Activated CD8-positive, alpha-beta T cell treated with anti-CD3 and anti-CD28 coated beads for 36 hours (primary cell): ENCODE results near the gene P2RX3. TPM values are rescaled to one million over a fixed set of nuclear protein-coding genes. Genes with fewer than 3 reads are reported as not detected.
"Not testable (repeated sequence)": the region's sequence is repeated elsewhere in the genome, so short reads cannot be mapped to it uniquely, and the experiment has no call there.

Source experiments
- ATAC-seq: fragments of 200-7000 bp; cut with Tn5 transposase; one replicate; pipeline ENCODE4 v1.10.0; 2021; ENCODE audit warnings: mild to moderate bottlenecking, moderate library complexity
- CTCF ChIA-PET: fragments of 350-600 bp; sonication (Branson Sonifier 250); formaldehyde crosslinking; loops from one replicate; lab custom pipeline; 2021; ENCODE audit warnings: antibody characterized with exemption; lab: Charles Lee
- POLR2A ChIA-PET: fragments of 350-600 bp; sonication (Branson Sonifier 250); formaldehyde crosslinking; loops from one replicate; lab custom pipeline; 2021; ENCODE audit warnings: antibody characterized with exemption; lab: Charles Lee
- DNase-seq: peaks from one replicate; pipeline ENCODE4 v3.0.0-alpha.2; 2020
- H3K27ac Mint-ChIP-seq: one replicate; pipeline ENCODE4 v1.8.0; 2021; ENCODE audit warnings: mild to moderate bottlenecking, mixed read lengths
- H3K27me3 Mint-ChIP-seq: one replicate; pipeline ENCODE4 v1.8.0; 2021; ENCODE audit warnings: mixed read lengths
- H3K36me3 Mint-ChIP-seq: one replicate; pipeline ENCODE4 v1.8.0; 2021; ENCODE audit warnings: low read depth, mixed read lengths
- H3K4me1 Mint-ChIP-seq: one replicate; pipeline ENCODE4 v1.8.0; 2021; ENCODE audit warnings: low read depth, mixed read lengths
- H3K4me3 Mint-ChIP-seq: one replicate; pipeline ENCODE4 v1.8.0; 2021; ENCODE audit warnings: mild to moderate bottlenecking, moderate library complexity, mixed read lengths
- H3K9me3 Mint-ChIP-seq: one replicate; pipeline ENCODE4 v1.8.0; 2021; ENCODE audit warnings: mixed read lengths
- intact Hi-C: fragments of 100-400 bp; cut with micrococcal nuclease; formaldehyde crosslinking; loops from one replicate; pipeline ENCODE4 v1.10.0; 2022
- total RNA-seq, 2 experiments: library from RNA; stranded (reverse); gene quantifications; one replicate each; pipeline ENCODE4 v1.2.3, GENCODE V29; 2021
- TF ChIP-seq, protein P1 (sequence below): fragments of 200-600 bp; IDR thresholded peaks from one replicate; pipeline ENCODE4 v1.8.0; 2022; ENCODE audit warnings: antibody characterized with exemption, mild to moderate bottlenecking

The P2RX3 gene
- total RNA-seq, 2 experiments from 2014 or later: not detected

GRCh38 chr11:57359396-57359795 lies 21.2 kb downstream of the P2RX3 start:
- TF ChIP-seq, protein P1, sequence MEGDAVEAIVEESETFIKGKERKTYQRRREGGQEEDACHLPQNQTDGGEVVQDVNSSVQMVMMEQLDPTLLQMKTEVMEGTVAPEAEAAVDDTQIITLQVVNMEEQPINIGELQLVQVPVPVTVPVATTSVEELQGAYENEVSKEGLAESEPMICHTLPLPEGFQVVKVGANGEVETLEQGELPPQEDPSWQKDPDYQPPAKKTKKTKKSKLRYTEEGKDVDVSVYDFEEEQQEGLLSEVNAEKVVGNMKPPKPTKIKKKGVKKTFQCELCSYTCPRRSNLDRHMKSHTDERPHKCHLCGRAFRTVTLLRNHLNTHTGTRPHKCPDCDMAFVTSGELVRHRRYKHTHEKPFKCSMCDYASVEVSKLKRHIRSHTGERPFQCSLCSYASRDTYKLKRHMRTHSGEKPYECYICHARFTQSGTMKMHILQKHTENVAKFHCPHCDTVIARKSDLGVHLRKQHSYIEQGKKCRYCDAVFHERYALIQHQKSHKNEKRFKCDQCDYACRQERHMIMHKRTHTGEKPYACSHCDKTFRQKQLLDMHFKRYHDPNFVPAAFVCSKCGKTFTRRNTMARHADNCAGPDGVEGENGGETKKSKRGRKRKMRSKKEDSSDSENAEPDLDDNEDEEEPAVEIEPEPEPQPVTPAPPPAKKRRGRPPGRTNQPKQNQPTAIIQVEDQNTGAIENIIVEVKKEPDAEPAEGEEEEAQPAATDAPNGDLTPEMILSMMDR: no peak
- ATAC-seq (no peak), DNase-seq (no peak)
- no peaks in the 10 kb centered on the region for H3K36me3 Mint-ChIP-seq
- intact Hi-C loops: no loop called here
- peaks cover 12% of the 10 kb centered on the region for H3K27me3 Mint-ChIP-seq
- ChIA-PET CTCF (interaction anchor here (0.7 to 2.9 kb wide), 3 partner anchors 9 to 441 kb away, joined by 3 to 17 read pairs (median 6); no protein-coding TSS in a partner anchor), POLR2A (interaction anchor here (0.8 to 1.1 kb wide), 2 partner anchors 41 to 46 kb away, joined by 3 read pairs; no protein-coding TSS in a partner anchor)
- no peak overlapping the region for H3K27ac Mint-ChIP-seq
- H3K4me3 Mint-ChIP-seq: no peak overlapping the region
- H3K4me1 Mint-ChIP-seq: no peaks in the 10 kb centered on the region
- H3K9me3 Mint-ChIP-seq: no peaks in the 10 kb centered on the region

DNA sequence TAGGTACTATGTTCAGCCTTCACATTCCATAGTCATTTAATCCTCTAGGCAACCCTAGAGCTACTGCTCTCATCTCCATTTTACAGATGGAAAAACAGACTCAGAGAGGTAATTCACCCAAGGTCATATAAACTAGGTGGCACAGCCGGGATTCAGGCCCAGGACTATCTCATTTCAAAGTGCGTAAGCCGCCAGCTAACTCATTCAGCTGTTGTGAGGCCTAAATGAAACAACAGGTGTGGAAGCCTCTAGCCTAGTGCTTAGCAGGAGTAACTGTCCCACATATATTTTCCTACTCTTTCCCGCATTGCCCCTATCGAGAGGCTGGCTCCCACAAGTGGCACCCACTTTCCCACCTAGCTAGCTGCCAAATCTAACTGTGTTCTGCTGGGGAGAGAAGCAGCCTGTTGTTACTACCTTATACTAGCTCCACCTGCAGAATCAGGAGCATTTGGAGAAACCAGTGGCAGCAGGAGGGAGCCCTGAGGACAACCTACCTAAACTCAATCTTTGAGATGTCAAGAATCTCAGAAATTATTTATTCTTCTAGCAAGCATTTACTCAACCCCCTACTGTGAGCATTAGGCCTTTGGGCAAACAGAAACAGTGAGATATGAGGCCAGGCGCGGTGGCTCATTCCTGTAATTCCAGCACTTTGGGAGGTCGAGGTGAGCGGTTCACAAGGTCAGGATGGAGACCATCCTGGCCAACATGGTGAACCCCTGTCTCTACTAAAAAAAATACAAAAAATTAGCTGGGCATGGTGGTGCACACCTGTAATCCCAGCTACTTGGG lies 21.9 kb downstream of the P2RX3 start:
- no peak overlapping the region for H3K4me3 Mint-ChIP-seq
- H3K27me3 Mint-ChIP-seq: peaks cover 7% of the 10 kb centered on the region
- no peaks in the 10 kb centered on the region for H3K4me1 Mint-ChIP-seq
- ChIA-PET POLR2A (interaction anchor here (0.8 to 1.1 kb wide), 2 partner anchors 40 to 46 kb away, joined by 3 read pairs; no protein-coding TSS in a partner anchor), CTCF (interaction anchor here (0.8 to 2.9 kb wide), 7 partner anchors 7 to 167 kb away, joined by 3 to 17 read pairs (median 3); no protein-coding TSS in a partner anchor)
- no peaks in the 10 kb centered on the region for H3K9me3 Mint-ChIP-seq
- DNase-seq: no peak
- no peak overlapping the region for H3K27ac Mint-ChIP-seq
- no peak for ATAC-seq
- H3K36me3 Mint-ChIP-seq: no peaks in the 10 kb centered on the region
- intact Hi-C loops: no loop called here
- TF ChIP-seq, protein P1: no peak

DNA sequence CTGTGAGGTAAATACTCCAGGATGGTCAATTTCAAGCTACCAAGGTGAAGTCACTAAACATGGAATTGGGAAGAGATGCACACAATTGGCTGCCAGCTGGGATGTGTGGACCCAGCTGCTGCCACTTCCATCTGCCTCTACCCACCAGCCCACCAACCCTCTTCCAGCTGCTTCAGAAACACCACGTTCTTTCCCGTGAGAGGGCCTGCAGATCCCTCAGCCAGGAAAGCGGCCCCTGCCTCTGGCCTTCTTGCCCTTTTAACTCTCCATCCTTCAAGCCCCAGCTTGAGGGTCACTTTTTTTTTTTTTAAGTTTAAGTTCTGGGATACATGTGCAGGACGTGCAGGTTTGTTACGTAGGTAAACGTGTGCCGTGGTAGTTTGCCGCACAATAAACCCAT lies 22.8 kb downstream of the P2RX3 start:
- CTCF ChIA-PET: interaction anchor here (0.6 to 2.9 kb wide), 8 partner anchors 8 to 167 kb away, joined by 3 to 17 read pairs (median 3); no protein-coding TSS in a partner anchor
- DNase-seq (no peak), ATAC-seq (no peak)
- Mint-ChIP-seq H3K27me3 (peaks cover 6% of the 10 kb centered on the region), H3K27ac (no peak overlapping the region), H3K9me3 (no peaks in the 10 kb centered on the region), H3K4me3 (no peak overlapping the region), H3K36me3 (no peaks in the 10 kb centered on the region), H3K4me1 (no peaks in the 10 kb centered on the region)
- TF ChIP-seq, protein P1: no peak
- intact Hi-C loops: no loop called here
- POLR2A ChIA-PET: no interaction called here

GRCh38 chr11:57361420-57361819 lies 23.3 kb downstream of the P2RX3 start:
- H3K36me3 Mint-ChIP-seq, H3K4me3 Mint-ChIP-seq, DNase-seq, intact Hi-C loops, H3K27ac Mint-ChIP-seq, H3K27me3 Mint-ChIP-seq, H3K9me3 Mint-ChIP-seq, POLR2A ChIA-PET, ATAC-seq, H3K4me1 Mint-ChIP-seq: not testable (repeated sequence)
- CTCF ChIA-PET: interaction anchor here (0.6 to 1.9 kb wide), 6 partner anchors 9 to 97 kb away, joined by 3 to 6 read pairs (median 3); no protein-coding TSS in a partner anchor

DNA sequence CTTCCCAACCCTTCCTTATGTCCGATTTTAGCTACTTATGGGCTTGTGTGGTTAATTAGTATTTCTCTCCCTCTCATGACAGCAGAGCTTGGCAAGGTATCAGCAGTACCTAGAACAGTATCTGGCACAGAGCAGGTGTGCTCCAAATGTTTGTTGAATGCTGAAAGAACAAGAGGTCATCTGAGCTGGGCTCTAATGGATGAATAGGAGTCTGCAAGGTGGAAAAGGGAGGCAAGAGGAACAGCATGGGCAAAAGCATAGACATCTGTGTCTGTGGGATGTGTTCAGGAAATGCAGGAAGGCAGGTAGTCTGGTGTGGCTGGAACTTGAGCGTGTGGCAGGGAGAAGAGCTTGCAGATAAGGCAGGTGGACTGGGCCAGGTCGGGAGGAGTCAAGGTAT lies 23.8 kb downstream of the P2RX3 start:
- TF ChIP-seq, protein P1: no peak
- Mint-ChIP-seq H3K9me3 (no peaks in the 10 kb centered on the region), H3K27ac (no peak overlapping the region), H3K27me3 (peaks cover 2% of the 10 kb centered on the region), H3K4me3 (no peak overlapping the region), H3K36me3 (no peaks in the 10 kb centered on the region), H3K4me1 (no peaks in the 10 kb centered on the region)
- DNase-seq (no peak), ATAC-seq (no peak)
- CTCF ChIA-PET: interaction anchor here (0.6 to 1.9 kb wide), 9 partner anchors 10 to 165 kb away, joined by 3 to 8 read pairs (median 4); no protein-coding TSS in a partner anchor
- POLR2A ChIA-PET: interaction anchor here (0.7 to 1.1 kb wide), 2 partner anchors 63 to 119 kb away, joined by 3 to 4 read pairs; no protein-coding TSS in a partner anchor
- intact Hi-C loops: no loop called here
